ENCODE results near the gene CDH18. TPM values are rescaled to one million over a fixed set of nuclear protein-coding genes. Genes with fewer than 3 reads are reported as not detected.

Gene CDH18
- total RNA-seq, 1 donor from 2014 or later = 17.5 TPM

GRCh38 chr5:19498852-19499251, 489.1 kb downstream of the CDH18 start:
- no peak for DNase-seq (ENCODE audit: low spot score in 2 of 2)
- no peak for FAIRE-seq

- FAIRE-seq (no peak), DNase-seq (ENCODE audit: low spot score in 2 of 2) (no peak)
Measured at GRCh38 chr5:19497229-19497815, 490.7 kb downstream of the CDH18 start.

GRCh38 chr5:19496056-19496455, 491.9 kb downstream of the CDH18 start:
- FAIRE-seq (no peak), DNase-seq (ENCODE audit: low spot score in 2 of 2) (no peak)

GRCh38 chr5:19492861-19493260, 495.1 kb downstream of the CDH18 start:
- no peak for DNase-seq (ENCODE audit: low spot score in 2 of 2)
- FAIRE-seq = no peak

- DNase-seq (ENCODE audit: low spot score in 2 of 2) = no peak
- no peak for FAIRE-seq
Measured at GRCh38 chr5:19488786-19489185, 499.2 kb downstream of the CDH18 start.

GRCh38 chr5:19487480-19487879, 500.5 kb downstream of the CDH18 start:
- no peak for FAIRE-seq
- DNase-seq (ENCODE audit: low spot score in 2 of 2) = no peak

- FAIRE-seq (no peak), DNase-seq (ENCODE audit: low spot score in 2 of 2) (no peak)
Measured at GRCh38 chr5:19479562-19479961, 508.4 kb downstream of the CDH18 start.

- no peak for FAIRE-seq
- DNase-seq (ENCODE audit: low spot score in 2 of 2) = no peak
Measured at GRCh38 chr5:19462019-19462418, 526.0 kb downstream of the CDH18 start.

- FAIRE-seq (no peak), DNase-seq (ENCODE audit: low spot score in 2 of 2) (no peak)
Measured at GRCh38 chr5:19424506-19424905, 563.5 kb downstream of the CDH18 start.

Measured in frontal cortex (tissue), 4 donors.